CD4-positive, alpha-beta T cell (primary cell): ENCODE data around the gene ASRGL1. TPM values are rescaled to one million over a fixed set of nuclear protein-coding genes. Genes with fewer than 3 reads are reported as not detected.

Source experiments
- ATAC-seq: fragments of 200-7000 bp; cut with Tn5 transposase; one replicate; pipeline ENCODE4 v1.10.0; 2022; ENCODE audit warnings: mild to moderate bottlenecking; ENCODE audit not compliant: poor library complexity
- CTCF ChIA-PET: fragments of 350-600 bp; sonication (Branson Sonifier 250); formaldehyde crosslinking; loops from one replicate; lab custom pipeline; 2021; ENCODE audit warnings: antibody characterized with exemption, inconsistent platforms; lab: Charles Lee
- POLR2A ChIA-PET: fragments of 350-600 bp; sonication (Branson Sonifier 250); formaldehyde crosslinking; loops from one replicate; lab custom pipeline; 2021; ENCODE audit warnings: antibody characterized with exemption, inconsistent platforms; lab: Charles Lee
- DNase-seq, 14 experiments: peaks; one replicate each; pipeline ENCODE4 v3.0.0-alpha.2; 2013 to 2020; ENCODE audit warnings: mixed read lengths in 2 of 14
- H3K27ac ChIP-seq, 2 donors: one replicate each; pipeline versions ENCODE4 v1.5.1 to v1.7.0; 2013; ENCODE audit warnings: low read length in 2 of 2, low read depth in 1 of 2, mild to moderate bottlenecking in 1 of 2
- H3K27me3 ChIP-seq, 2 experiments: 1 replicate in 1 of 2; 2 replicates in 1 of 2; pipeline versions ENCODE4 v1.6.1 to v1.7.0; 2013; ENCODE audit warnings: low read length in 2 of 2, control low read depth in 1 of 2, mild to moderate bottlenecking in 1 of 2, moderate library complexity in 1 of 2; ENCODE audit not compliant: insufficient read depth in 2 of 2, control insufficient read depth in 1 of 2
- H3K36me3 ChIP-seq: one replicate; pipeline ENCODE4 v1.6.1; 2013; ENCODE audit warnings: low read length, control low read depth; ENCODE audit not compliant: insufficient read depth
- H3K4me1 ChIP-seq: one replicate; pipeline ENCODE4 v1.6.1; 2013; ENCODE audit warnings: low read length, control low read depth; ENCODE audit not compliant: insufficient read depth
- H3K4me3 ChIP-seq: one replicate; pipeline ENCODE4 v1.5.1; 2013; ENCODE audit warnings: mild to moderate bottlenecking, low read length, moderate library complexity
- H3K9me3 ChIP-seq, 2 experiments: 1 replicate in 1 of 2; 2 replicates in 1 of 2; pipeline versions ENCODE4 v1.6.1 to v1.7.0; 2013; ENCODE audit warnings: low read length in 2 of 2, mild to moderate bottlenecking in 2 of 2, control low read depth in 1 of 2, moderate library complexity in 1 of 2; ENCODE audit not compliant: control insufficient read depth in 1 of 2, insufficient read depth in 1 of 2
- H3K27ac Mint-ChIP-seq: one replicate; pipeline ENCODE4 v1.8.0; 2020; ENCODE audit warnings: mixed read lengths
- H3K27me3 Mint-ChIP-seq: one replicate; pipeline ENCODE4 v1.8.0; 2021; ENCODE audit warnings: mixed read lengths
- H3K36me3 Mint-ChIP-seq: one replicate; pipeline ENCODE4 v1.8.0; 2021; ENCODE audit warnings: low read depth, mixed read lengths
- H3K4me1 Mint-ChIP-seq: one replicate; pipeline ENCODE4 v1.8.0; 2021; ENCODE audit warnings: low read depth, mixed read lengths
- H3K4me3 Mint-ChIP-seq: one replicate; pipeline ENCODE4 v1.8.0; 2020; ENCODE audit warnings: mild to moderate bottlenecking, mixed read lengths
- H3K9me3 Mint-ChIP-seq: one replicate; pipeline ENCODE4 v1.8.0; 2020; ENCODE audit warnings: mixed read lengths
- CTCF ChIP-seq: fragments of 200-600 bp; IDR thresholded peaks from one replicate; pipeline ENCODE4 v1.8.0; 2022; ENCODE audit warnings: antibody characterized with exemption, mild to moderate bottlenecking
- intact Hi-C, 2 experiments: fragments of 100-400 bp; cut with DNase I in 1 of 2; cut with micrococcal nuclease in 1 of 2; formaldehyde crosslinking; loops; one replicate each; pipeline versions ENCODE4 v1.15.1 to v1.9.0; 2023 to 2025; cut with DNase I, micrococcal nuclease
- total RNA-seq, 174 experiments: library from RNA in 2 of 174; stranded (reverse) in 2 of 174; gene quantifications; one replicate each; pipeline ENCODE4 v1.2.3 and lab custom pipeline; 2021 to 2026

ASRGL1 gene
- total RNA-seq, 2 experiments from 2014 or later, result 0.74 to 0.81 TPM

GRCh38 chr11:62418733-62419132, 81.5 kb downstream of the ASRGL1 start, which contains the start of gene SCGB1A1:
Gene SCGB1A1, plus strand, starts transcription at chr11:62419033. Its CDS starts 63 bp downstream, at chr11:62419096.
- DNase-seq, result no peak
- CTCF ChIA-PET, result no interaction called here
- Mint-ChIP-seq H3K9me3 (no peaks in the 10 kb centered on the region), H3K27me3 (no peaks in the 10 kb centered on the region), H3K4me1 (no peaks in the 10 kb centered on the region), H3K4me3 (no peak within 1 kb of the TSS), H3K27ac (no peak within 1 kb of the TSS), H3K36me3 (no peaks in the 10 kb centered on the region)
- H3K36me3 ChIP-seq, result no peaks in the 10 kb centered on the region
- no peaks in the 10 kb centered on the region for H3K9me3 ChIP-seq
- TF ChIP-seq CTCF, result no peak
- intact Hi-C loops, result no loop called here
- H3K4me3 ChIP-seq, result no peak within 1 kb of the TSS
- no peaks in the 10 kb centered on the region for H3K4me1 ChIP-seq
- no peak for ATAC-seq
- POLR2A ChIA-PET, result no interaction called here
- H3K27me3 ChIP-seq, result no peaks in the 10 kb centered on the region
- H3K27ac ChIP-seq, result no peak within 1 kb of the TSS

- H3K9me3 Mint-ChIP-seq, result no peaks in the 10 kb centered on the region
- CTCF ChIA-PET, result no interaction called here
- no peaks in the 10 kb centered on the region for H3K36me3 Mint-ChIP-seq
- H3K4me3 ChIP-seq, result no peak overlapping the region
- H3K4me1 ChIP-seq, result peaks cover under 1% of the 10 kb centered on the region
- POLR2A ChIA-PET, result no interaction called here
- no peak overlapping the region for H3K4me3 Mint-ChIP-seq
- no peaks in the 10 kb centered on the region for H3K27me3 ChIP-seq
- intact Hi-C loops, result no loop called here
- no peak for ATAC-seq
- no peaks in the 10 kb centered on the region for H3K36me3 ChIP-seq
- H3K27ac Mint-ChIP-seq, result no peak overlapping the region
- H3K9me3 ChIP-seq, result no peaks in the 10 kb centered on the region
- H3K27ac ChIP-seq, result no peak overlapping the region
- H3K27me3 Mint-ChIP-seq, result no peaks in the 10 kb centered on the region
- TF ChIP-seq CTCF, result no peak
- H3K4me1 Mint-ChIP-seq, result peaks cover 2% of the 10 kb centered on the region
- DNase-seq, result no peak
These were observed 82.2 kb downstream of the ASRGL1 start for GRCh38 chr11:62419314-62419929.

- no peak for ATAC-seq
- Histone ChIP-seq H3K27ac (no peak overlapping the region), H3K27me3 (no peaks in the 10 kb centered on the region), H3K4me1 (peaks cover 6% of the 10 kb centered on the region), H3K9me3 (no peaks in the 10 kb centered on the region), H3K36me3 (no peaks in the 10 kb centered on the region), H3K4me3 (no peak overlapping the region)
- ChIA-PET CTCF (no interaction called here), POLR2A (no interaction called here)
- Mint-ChIP-seq H3K36me3 (no peaks in the 10 kb centered on the region), H3K9me3 (no peaks in the 10 kb centered on the region), H3K4me1 (peaks cover 6% of the 10 kb centered on the region), H3K27ac (no peak overlapping the region), H3K4me3 (no peak overlapping the region), H3K27me3 (no peaks in the 10 kb centered on the region)
- no peak for TF ChIP-seq CTCF
- intact Hi-C loops, result loop anchor here in 1 of 2 experiments (5.0 to 10.0 kb wide), 2 partner anchors 122 to 445 kb away; no protein-coding TSS in a partner anchor
- DNase-seq, result no peak
These were observed 82.7 kb downstream of the ASRGL1 start for GRCh38 chr11:62419943-62420342.
